GM19452 (cell line): ENCODE data around the gene TP53.

Experiments
- ATAC-seq: cut with Tn5 transposase; IDR thresholded peaks from one replicate; pipeline ENCODE4 v1.9.1; 2021; ENCODE audit not compliant: unreplicated experiment

Gene TP53

DNA sequence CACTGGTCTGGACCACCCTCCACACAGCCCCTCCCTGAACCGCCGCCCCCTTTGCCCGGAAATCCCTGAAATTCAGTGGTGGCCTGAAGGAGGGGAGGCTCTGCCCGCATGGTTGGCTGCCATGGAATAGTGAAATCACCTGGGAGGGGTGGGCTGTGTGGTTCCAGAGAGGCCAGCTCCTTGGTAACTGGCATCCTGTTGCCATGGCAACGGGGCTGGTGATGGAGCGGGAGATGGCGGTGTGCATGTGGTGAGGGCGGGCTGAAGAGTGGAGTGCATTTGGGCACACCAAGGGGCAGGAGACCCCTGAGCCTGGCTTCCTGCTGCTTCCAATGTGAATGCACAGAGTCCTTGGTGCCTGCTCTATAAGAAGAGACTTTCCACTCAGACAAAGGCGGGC lies 20.2 kb upstream of the TP53 start:
- ATAC-seq, result no peak

DNA sequence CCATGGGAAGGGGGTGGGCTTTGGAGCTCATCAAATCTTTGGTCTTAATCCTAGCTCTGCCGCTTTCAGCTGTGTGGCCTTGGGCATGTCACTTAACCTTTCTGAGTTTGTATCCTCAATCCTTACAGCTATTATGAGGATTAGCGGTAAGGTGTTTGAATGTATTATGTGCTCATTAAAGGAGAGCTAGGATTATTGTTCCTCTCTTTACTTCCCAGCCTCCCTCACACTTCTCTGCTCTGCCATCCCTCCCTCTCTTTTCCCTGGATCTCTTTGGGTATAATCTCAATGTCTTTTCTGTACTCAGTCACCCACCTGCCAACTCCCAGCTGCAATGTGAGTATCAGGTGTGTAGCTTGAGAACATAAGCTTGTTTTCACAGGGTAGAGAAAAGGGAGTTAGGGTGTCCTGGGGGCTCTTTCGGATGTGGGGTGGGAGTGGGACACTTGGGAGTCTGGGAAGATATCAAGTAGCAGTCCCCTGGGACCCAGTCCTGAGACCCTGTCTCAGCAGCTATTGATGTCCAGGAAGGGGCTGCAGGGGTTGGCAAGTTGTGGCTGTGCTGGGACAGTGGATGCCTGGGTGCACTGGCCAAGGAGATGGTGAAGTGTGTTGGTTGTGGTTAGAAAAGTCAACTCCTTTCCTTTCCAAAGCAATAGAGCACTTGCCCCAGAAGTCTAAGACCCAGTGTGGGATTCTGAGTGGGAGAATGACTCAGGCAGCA lies 19.5 kb upstream of the TP53 start:
- no peak for ATAC-seq

DNA sequence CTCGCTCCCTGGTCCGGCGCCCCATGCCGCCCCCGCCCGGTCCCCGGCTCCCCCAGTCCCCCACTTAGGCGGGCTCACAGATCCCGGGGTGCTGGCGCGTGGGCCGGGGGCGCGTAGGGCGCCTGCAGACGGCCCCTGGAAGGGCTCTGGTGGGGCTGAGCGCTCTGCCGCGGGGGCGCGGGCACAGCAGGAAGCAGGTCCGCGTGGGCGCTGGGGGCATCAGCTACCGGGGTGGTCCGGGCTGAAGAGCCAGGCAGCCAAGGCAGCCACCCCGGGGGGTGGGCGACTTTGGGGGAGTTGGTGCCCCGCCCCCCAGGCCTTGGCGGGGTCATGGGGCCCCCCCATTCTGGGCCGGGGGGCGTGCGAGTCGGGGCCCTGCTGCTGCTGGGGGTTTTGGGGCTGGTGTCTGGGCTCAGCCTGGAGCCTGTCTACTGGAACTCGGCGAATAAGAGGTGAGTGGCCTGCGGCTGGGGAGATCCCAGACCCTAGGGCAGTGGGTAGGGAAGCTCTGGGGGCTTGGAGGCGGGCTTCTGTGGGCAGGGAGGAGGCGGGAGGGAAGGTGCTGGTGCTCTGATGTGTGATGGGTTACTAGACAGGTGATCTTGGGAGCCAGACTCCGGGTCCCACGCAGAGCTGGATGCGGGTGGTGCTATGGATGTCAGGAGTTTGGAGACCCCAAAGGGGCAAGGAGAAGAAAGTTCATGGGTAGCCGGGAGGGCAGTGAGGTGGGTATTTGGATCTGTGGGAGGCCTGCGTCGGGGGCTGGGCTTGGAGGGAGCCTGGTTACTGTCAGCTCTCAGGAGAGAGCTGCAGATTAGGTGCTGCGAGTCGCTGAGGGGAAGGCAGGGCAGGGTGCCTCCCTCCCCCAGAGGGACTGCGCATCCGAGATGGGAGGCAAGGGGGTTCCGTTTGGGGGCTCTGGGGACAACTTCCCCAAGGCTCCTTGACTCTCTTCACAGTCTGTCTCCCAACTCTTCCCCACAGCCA lies 18.3 kb upstream of the TP53 start:
- no peak for ATAC-seq

DNA sequence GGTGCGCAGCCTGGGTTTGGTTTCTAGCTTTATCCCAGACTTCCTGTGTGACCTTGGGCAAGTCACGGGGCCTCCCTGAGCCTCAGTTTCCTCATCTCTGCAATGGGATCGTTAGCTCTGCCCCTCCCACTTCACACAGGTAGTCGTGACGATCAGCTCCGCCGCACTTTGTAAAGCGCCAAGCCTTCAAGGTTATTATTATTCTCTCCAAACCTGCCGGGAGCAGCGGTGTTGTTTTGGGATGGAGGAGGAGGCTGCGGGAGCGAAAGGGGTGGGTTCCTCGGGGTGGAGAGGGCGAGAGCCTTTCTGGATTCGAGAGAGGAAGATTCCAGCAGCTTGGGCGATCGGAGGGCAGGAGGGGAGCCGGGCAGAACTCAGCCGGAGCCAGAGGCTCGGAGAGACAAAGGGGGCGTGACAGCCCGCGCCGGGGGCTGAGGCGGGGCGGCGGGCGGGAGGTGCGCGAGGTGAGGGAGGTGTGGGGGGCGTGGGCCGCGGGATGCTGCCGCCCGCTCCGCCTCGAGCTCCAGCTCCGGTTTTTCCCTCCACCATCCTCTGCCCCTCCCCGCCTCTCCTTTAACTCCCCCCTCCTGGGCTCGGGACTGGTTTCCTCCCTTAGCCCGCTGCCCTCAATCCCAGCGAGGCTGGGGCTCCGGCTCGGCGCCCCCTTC lies 17.4 kb upstream of the TP53 start, which contains the start of gene EFNB3:
EFNB3 (plus strand) TSS at position 602 of the 668 bp plus-strand sequence. CDS start 397 bp downstream, outside the sequence.
- no peak for ATAC-seq

DNA sequence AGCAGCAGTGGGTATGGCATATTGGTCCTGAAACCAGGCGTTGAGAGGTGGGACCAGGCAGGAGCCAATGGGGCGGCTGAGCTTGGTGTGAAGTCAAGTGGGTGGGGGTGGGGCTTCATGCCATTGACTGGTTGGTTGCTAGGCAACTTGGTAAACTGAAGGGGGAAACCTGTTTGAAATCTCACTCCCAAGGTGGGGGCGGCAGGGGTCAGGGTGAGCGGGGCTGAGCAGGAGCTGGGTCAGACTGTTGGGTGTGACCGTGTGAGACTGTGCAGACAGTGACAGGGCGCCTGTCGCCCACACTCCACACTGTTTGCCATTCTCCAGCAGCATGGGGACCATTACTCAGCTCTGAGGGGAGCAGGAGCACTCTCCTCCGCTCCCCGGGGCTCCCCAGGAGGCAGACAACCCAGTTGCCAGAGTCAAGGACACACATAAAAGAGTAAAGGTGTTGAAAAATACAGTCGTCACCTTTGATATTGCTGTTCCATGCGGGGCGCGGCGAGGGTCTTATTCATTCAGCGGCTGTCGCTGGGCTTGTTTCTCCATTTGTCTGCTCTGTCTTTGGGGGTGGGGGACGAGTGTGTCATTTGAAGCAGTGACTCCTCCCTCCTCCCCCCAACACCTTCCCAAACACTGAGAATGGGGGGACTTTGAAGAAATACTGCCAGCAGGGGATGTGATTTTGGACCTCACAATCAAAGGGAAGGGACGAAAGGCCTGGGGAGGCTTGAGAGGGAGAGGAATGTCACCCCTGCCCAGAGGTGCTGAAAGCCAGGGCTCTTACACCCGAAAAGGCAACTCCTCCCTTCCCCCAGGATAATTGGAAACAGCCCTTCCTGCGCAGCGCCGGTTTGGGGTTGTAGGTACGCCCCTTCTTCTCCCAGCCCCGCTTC lies 16.5 kb upstream of the TP53 start:
- ATAC-seq, result no peak

DNA sequence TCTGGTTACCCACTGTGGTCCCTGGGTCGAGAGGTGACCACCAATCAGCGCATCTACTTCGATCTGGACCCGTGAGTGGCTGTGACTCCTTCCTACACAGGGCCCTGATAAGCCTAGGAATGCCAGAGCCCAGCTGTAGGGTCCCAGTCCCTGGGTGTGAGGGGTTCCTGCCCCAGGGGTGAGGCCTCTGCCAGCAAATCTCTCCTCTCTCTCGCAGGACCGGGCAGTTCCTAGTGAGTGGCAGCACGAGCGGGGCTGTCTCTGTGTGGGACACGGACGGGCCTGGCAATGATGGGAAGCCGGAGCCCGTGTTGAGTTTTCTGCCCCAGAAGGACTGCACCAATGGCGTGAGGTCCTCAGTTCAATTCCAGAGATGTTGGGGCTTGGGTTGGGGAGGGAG lies 15.5 kb upstream of the TP53 start:
- no peak for ATAC-seq

DNA sequence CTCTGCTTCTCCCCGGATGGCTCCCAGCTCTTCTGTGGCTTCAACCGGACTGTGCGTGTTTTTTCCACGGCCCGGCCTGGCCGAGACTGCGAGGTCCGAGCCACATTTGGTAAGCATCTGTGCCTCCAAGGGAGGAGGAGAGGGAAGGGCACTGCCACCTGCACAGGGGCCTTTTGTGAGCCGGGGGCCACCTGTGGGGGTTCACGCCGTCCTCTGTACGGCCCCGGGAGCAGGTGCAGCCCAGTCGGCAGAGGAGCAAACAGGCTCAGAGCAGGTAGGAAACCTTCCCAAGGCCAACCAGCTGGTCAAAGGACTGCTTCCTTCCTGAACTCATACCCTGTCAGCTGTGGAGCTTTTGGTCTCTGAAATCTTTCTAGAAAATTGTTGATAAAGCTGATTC lies 14.4 kb upstream of the TP53 start:
- no peak for ATAC-seq

DNA sequence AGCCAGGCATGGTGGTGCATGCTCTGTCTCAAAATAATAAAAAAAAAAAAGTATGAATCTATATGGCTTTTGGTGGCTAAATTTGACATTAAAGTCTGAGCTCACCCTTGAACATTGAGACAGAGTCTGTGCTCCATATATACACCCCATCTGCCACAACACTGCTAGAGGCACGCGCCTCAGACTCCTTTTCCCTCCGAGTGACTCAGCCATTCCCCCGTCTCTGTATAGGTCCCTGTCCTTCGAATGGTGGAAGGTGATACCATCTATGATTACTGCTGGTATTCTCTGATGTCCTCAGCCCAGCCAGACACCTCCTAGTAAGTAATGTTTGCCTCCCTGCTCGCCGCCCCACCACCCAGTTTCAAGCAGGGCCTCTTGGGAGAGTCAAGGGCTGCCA lies 13.2 kb upstream of the TP53 start:
- no peak for ATAC-seq

DNA sequence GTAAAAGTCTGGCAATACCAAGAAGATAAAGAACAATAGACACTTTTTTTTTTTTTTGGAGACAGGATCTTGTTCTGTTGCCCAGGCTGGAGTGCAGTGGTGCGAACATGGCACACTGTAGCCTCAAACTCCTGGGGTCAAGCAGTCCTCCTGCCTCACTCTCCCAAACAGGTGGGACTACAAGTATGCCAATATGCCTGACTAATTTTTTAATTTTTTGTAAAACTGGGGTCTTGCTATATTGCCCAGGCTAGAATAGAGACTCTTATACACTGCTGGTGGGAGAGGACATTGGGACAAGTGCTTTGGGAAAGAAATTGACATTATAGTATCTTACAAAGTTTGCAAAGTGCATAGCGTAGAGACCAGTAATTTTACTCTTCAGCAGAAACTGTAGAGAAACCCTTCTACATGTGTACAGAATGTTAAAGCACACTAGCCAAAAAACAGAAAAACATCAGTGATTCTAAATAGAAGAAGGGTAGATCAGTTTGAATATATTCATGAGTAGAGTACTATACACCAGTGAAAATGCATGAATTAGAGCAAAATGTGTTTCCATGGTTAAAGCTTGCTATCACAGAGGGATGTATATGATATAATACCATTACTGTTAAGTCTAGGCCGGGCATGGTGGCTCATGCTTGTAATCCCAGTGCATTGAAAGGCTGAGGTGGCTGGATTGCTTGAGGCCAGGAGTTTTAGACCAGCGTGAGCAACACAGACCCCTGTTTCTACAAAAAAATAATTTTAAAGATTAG lies 10.7 kb upstream of the TP53 start:
- ATAC-seq, result no peak

DNA sequence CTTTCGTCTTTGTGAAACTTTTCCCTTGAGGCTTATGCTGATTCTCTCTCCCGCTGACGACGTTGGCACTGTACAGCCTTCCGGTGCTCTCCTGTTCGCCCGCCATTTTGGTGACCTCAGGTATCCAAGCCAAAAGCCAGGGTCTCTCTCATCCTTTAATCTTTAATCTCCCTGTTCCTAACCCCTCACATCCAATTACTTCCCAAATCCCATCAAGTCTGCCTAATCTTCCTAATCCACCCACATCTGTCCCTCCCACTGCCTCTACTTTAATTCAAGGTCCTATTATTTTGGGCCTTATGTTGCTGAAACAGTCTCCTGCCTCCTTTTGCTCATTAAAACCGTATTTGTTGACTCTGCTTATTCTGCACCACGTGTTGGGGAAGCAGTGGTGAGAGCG lies 8.3 kb upstream of the TP53 start:
- no peak for ATAC-seq

DNA sequence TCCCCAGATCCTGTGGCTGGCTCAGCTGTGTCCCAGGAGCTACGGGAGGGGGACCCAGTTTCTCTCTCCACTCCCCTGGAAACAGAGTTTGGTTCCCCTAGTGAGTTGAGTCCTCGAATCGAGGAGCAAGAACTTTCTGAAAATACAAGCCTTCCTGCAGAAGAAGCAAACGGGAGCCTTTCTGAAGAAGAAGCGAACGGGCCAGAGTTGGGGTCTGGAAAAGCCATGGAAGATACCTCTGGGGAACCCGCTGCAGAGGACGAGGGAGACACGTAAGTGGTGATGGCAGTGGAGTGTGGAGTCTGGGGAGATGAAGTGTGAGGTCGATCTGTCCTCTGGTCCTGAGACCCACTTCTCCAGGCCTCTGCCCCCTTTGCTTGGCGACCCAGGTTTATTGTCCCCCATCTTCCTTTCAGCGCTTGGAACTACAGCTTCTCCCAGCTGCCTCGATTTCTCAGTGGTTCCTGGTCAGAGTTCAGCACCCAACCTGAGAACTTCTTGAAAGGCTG lies 1.6 kb upstream of the TP53 start:
- no peak for ATAC-seq

DNA sequence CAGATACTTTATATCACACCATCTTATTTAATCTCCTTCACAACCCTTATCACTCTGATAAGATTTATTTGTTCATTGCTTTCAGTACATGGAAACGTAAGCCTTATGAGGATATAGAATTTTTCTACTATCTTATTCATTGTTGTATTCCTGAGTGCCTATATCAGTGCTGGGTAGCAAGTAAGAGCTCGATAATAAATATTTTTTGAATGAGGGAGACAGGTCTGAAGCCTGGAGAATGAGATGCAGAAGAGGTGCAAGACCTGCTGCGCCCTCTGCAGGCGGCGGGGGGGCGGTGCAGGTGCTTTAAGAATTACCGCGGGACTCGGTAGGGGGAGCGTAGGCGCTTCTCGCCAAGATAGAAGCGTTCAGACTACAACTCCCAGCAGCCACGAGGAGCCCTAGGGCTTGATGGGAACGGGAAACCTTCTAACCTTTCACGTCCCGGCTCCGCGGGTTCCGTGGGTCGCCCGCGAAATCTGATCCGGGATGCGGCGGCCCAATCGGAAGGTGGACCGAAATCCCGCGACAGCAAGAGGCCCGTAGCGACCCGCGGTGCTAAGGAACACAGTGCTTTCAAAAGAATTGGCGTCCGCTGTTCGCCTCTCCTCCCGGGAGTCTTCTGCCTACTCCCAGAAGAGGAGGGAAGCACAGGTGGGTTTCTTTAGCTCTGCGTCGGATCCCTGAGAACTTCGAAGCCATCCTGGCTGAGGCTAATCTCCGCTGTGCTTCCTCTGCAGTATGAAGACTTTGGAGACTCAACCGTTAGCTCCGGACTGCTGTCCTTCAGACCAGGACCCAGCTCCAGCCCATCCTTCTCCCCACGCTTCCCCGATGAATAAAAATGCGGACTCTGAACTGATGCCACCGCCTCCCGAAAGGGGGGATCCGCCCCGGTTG lies 868 bp upstream of the TP53 start, which contains the start of gene WRAP53:
WRAP53 (plus strand) TSS at position 570 of the 900 bp plus-strand sequence; CDS start at position 742, 172 bp downstream.
- ATAC-seq, result peak; percentile 71

DNA sequence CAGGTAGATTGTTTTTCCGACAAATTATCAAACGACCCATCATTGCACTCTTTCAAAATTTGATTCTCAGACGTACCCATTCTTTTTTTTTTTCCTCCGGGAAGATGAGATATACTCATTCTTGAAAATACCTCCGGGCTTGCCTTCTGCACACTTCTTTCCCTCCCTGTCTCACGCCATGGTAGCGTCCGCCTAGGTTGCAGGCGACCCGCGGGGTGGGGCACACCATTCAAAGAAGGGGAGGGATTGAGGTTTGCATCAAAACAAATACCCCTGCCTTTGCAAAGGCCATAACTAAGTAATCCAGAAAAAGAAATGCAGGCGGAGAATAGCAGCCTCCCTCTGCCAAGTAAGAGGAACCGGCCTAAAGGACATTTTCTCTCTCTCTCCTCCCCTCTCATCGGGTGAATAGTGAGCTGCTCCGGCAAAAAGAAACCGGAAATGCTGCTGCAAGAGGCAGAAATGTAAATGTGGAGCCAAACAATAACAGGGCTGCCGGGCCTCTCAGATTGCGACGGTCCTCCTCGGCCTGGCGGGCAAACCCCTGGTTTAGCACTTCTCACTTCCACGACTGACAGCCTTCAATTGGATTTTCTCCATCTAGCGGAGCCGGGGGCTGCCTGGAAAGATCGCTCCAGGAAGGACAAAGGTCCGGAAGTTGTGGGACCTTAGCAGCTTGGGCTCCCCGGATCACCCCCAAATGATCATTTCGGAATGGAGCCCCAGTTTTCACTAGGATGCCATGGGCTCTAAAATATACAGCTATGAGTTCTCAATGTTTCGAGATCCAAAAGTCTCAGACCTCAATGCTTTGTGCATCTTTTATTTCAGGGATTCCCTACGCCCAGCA lies 843 bp downstream of the TP53 start:
- peak; percentile 50 for ATAC-seq

DNA sequence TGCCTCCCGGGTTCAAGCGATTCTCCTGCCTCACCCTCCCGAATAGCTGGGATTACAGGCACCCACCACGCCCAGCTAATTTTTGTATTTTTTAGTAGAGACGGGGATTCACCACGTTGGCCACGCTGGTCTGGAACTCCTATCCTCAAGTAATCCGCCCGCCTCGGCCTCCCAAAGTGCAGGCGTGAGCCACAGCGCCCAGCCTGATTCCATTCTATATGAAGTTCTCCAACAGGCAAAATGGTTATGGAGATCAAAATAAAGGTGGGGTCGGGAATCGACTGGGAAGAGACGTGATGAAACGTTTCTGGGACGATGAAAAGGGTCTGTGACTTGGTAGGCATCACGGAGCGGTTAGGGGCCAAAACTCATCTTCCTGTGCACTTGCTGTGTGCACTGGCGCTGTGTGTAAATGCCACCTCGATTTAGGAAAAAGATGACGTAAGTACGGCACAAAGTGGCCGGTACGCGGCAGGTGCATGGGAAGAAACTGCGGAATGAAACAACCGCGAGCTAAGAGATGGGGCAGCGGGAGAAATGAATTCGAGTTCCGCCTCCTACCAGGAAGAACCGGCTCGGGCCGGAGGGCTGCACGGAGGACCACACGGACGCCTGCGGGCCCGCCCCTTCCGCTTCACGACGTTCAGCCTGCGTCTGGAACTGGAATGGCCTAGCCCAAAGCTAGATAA lies 1.6 kb downstream of the TP53 start:
- peak; percentile 49 for ATAC-seq

DNA sequence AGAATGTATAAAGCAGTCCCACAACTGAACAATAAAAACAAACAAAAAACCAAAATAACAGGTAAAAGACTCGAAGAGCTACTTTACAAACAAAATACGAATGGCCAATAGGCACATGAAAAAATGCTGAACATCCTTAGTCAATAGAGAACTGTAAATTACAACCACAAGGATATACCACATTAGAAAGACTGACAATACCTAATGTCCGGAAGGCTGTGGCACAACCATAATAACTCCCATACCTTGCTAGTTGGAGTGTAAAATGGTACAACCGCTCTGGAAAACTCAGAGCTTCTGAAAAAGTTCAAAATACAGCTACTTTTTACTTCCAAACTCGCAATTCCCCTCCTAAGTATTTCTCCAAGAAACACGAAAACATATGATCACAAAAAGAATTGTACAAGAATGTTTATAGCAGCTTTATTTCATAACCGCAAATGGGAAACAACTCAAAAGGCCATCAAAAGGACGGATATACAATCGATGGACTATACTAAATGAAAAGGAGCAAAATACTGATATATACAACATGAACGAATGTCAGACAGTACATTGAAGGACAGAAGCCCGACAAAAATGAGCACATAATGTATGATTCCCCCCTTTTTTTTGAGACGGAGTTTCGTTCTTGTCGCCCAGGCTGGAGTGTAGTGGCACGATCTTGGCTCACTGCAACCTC lies 2.3 kb downstream of the TP53 start:
- no peak for ATAC-seq

DNA sequence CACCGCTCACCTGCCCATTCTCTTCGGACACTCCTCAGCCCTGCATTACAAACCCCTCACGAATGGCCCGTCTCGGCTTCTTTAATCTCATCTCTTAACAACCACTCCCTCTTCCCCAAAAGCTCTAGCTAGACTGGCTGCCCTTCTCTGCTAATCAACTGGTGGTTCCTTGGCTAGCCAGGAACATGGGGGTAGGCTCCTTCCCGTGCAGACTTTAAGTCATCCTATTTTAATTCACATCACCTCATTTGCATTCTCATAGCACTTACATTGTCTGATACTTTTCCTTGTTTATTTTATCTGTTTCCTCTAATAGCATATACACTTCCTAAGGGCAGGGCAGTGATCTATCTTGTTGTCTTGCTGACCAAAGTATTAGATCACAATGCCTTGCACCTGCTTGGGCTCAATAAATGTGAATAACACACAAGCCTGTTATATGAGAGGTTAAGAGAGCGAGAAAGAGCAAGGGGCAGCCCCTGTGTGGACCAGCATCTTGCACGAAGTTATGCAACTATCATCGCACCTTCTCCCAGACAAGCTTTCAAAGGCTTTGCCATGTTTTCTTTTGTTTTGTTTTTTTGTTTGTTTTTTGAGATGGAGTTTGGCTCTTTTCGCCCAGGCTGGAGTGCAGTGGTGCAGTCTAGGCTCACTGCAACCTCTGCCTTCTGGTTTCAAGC lies 9.8 kb downstream of the TP53 start:
- ATAC-seq, result no peak
